ENCODE results near the gene SEC24C.

GRCh38 chr10:73732931-73733623 is 11.1 kb upstream of the SEC24C start:
- TF ChIP-seq CTCF (conservative IDR thresholded peaks at IDR 0.05; ENCODE audit: low read length) = no peak
- TF ChIP-seq EZH2phosphoT487 (IDR thresholded peaks at IDR 0.05; ENCODE audit: borderline replicate concordance, low read depth, low read length) = no peak
